Esophagus muscularis mucosa (tissue), 4 donors: ENCODE measurements around the gene HEYL.

Source experiments
- EP300 ChIP-seq: sonication (generic); formaldehyde crosslinking; IDR thresholded peaks from one replicate; pipeline ENCODE4 v1.6.1; 2017; ENCODE audit warnings: antibody characterized with exemption
- POLR2A ChIP-seq: fragments of 450-650 bp; IDR thresholded peaks from one replicate; pipeline ENCODE4 v1.6.1; 2017; ENCODE audit warnings: antibody characterized with exemption, moderate library complexity, mild to moderate bottlenecking, low read depth
- POLR2AphosphoS5 ChIP-seq, 2 donors: sonication (generic); formaldehyde crosslinking; IDR thresholded peaks; one replicate each; pipeline ENCODE4 v1.6.1; 2017; ENCODE audit warnings: antibody characterized with exemption in 2 of 2
- TF ChIP-seq, protein P1 (sequence below), 3 experiments: fragments of 200-600 bp in 2 of 3; fragments of 450-650 bp in 1 of 3; sonication (generic) in 2 of 3; IDR thresholded peaks; one replicate each; pipeline ENCODE4 v1.5.1; 2017 to 2019; ENCODE audit warnings: antibody characterized with exemption in 3 of 3, mild to moderate bottlenecking in 2 of 3, moderate library complexity in 1 of 3

DNA sequence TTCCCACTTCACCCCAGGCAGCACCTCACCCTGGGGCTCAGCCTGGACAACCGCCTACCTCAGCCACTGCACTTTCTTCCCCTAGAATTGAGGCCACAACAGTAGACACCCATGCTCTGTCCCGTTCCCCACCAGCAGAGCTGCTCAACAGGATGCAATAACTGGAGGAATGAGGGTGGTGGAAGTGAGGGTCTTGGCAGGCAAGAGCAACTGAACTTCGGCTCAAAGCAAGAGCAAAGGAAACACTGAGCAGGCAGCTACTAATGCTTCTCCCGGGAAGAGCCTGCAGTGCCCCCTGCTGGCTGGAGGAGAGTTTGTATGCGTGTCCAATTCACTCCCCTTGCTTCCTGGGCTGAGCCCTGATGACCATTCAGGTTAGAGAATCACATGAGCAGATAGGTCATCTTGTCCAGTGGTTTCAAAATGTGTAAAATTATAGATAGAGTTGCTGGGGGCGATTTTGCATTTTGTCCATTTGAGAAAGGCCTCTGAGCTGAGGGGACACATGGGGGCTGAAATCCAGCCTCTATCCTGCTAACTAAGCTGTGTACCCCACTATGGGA lies 18.6 kb upstream of the HEYL start:
- TF ChIP-seq EP300: no peak
- TF ChIP-seq POLR2A: no peak
- TF ChIP-seq, protein P1, sequence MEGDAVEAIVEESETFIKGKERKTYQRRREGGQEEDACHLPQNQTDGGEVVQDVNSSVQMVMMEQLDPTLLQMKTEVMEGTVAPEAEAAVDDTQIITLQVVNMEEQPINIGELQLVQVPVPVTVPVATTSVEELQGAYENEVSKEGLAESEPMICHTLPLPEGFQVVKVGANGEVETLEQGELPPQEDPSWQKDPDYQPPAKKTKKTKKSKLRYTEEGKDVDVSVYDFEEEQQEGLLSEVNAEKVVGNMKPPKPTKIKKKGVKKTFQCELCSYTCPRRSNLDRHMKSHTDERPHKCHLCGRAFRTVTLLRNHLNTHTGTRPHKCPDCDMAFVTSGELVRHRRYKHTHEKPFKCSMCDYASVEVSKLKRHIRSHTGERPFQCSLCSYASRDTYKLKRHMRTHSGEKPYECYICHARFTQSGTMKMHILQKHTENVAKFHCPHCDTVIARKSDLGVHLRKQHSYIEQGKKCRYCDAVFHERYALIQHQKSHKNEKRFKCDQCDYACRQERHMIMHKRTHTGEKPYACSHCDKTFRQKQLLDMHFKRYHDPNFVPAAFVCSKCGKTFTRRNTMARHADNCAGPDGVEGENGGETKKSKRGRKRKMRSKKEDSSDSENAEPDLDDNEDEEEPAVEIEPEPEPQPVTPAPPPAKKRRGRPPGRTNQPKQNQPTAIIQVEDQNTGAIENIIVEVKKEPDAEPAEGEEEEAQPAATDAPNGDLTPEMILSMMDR (IDR thresholded peaks at IDR 0.05): peak; percentile 45 to 67 (median 51)
- TF ChIP-seq POLR2AphosphoS5 (IDR thresholded peaks at IDR 0.05): no peak
